8988T (cell line): Measurements from ENCODE around the gene AKT3.
"Not testable (repeated sequence)": the region's sequence is repeated elsewhere in the genome, so short reads cannot be mapped to it uniquely, and the experiment has no call there.

ENCODE experiments used
- DNase-seq: peaks from one replicate; pipeline ENCODE4 v3.0.0; 2011

Gene AKT3

GRCh38 chr1:243672539-243673074 lies 177.4 kb downstream of the AKT3 start:
- no peak for DNase-seq

- DNase-seq = no peak
These were observed 182.5 kb downstream of the AKT3 start for GRCh38 chr1:243667591-243667990.

GRCh38 chr1:243667133-243667532 lies 182.9 kb downstream of the AKT3 start:
- DNase-seq = no peak

- DNase-seq = no peak
These were observed 186.4 kb downstream of the AKT3 start for GRCh38 chr1:243663651-243664050.

GRCh38 chr1:243662169-243662568 lies 187.9 kb downstream of the AKT3 start:
- not testable (repeated sequence) for DNase-seq

- no peak for DNase-seq
These were observed 191.4 kb downstream of the AKT3 start for GRCh38 chr1:243658594-243659105.

- DNase-seq = no peak
These were observed 192.2 kb downstream of the AKT3 start for GRCh38 chr1:243657793-243658192.

- not testable (repeated sequence) for DNase-seq
These were observed 200.5 kb downstream of the AKT3 start for GRCh38 chr1:243649530-243649929.

- DNase-seq = no peak
These were observed 203.2 kb downstream of the AKT3 start for GRCh38 chr1:243646841-243647240.

GRCh38 chr1:243645281-243645680 lies 204.8 kb downstream of the AKT3 start:
- no peak for DNase-seq

GRCh38 chr1:243642936-243643335 lies 207.1 kb downstream of the AKT3 start:
- no peak for DNase-seq

- no peak for DNase-seq
These were observed 210.9 kb downstream of the AKT3 start for GRCh38 chr1:243639027-243639658.

GRCh38 chr1:243638186-243638585 lies 211.9 kb downstream of the AKT3 start:
- DNase-seq = no peak

- DNase-seq = no peak
These were observed 221.6 kb downstream of the AKT3 start for GRCh38 chr1:243628476-243628907.

- no peak for DNase-seq
These were observed 226.2 kb downstream of the AKT3 start for GRCh38 chr1:243623841-243624240.

GRCh38 chr1:243621973-243622372 lies 228.1 kb downstream of the AKT3 start:
- DNase-seq = no peak

GRCh38 chr1:243620096-243620495 lies 229.9 kb downstream of the AKT3 start:
- DNase-seq = no peak

- DNase-seq = no peak
These were observed 240.3 kb downstream of the AKT3 start for GRCh38 chr1:243609698-243610097.

- DNase-seq = no peak
These were observed 244.4 kb downstream of the AKT3 start for GRCh38 chr1:243605604-243606003.

- DNase-seq = no peak
These were observed 248.3 kb downstream of the AKT3 start for GRCh38 chr1:243601720-243602119.

- DNase-seq = no peak
These were observed 251.6 kb downstream of the AKT3 start for GRCh38 chr1:243598433-243598832.

- no peak for DNase-seq
These were observed 252.7 kb downstream of the AKT3 start for GRCh38 chr1:243597383-243597782.

GRCh38 chr1:243596431-243597062 lies 253.5 kb downstream of the AKT3 start:
- DNase-seq = no peak

- DNase-seq = no peak
These were observed 254.4 kb downstream of the AKT3 start for GRCh38 chr1:243595527-243596210.
